SHP77 treated with DMSO at 0.1 percent for 48 hours (cell line): ENCODE results near the gene ARL6IP1.

Experiments
- DNase-seq: peaks from one replicate; lab custom pipeline; 2025; lab: John Stamatoyannopoulos, UW

ARL6IP1 gene

GRCh38 chr16:18801145-18801972 lies at the start of gene ARL6IP1:
Gene ARL6IP1 (minus strand): TSS chr16:18801549. CDS start chr16:18801466, 83 bp downstream.
- peak; percentile 98 for DNase-seq

GRCh38 chr16:18846416-18846815 lies 45.1 kb upstream of the ARL6IP1 start:
- DNase-seq, result no peak

- DNase-seq, result no peak
Measured at GRCh38 chr16:18842565-18842964, 41.2 kb upstream of the ARL6IP1 start.

- no peak for DNase-seq
Measured at GRCh38 chr16:18841833-18842525, 40.6 kb upstream of the ARL6IP1 start.

GRCh38 chr16:18839555-18839954 lies 38.2 kb upstream of the ARL6IP1 start:
- DNase-seq, result no peak

- no peak for DNase-seq
Measured at GRCh38 chr16:18836702-18837101, 35.4 kb upstream of the ARL6IP1 start.

- DNase-seq, result no peak
Measured at GRCh38 chr16:18834864-18835263, 33.5 kb upstream of the ARL6IP1 start.

- DNase-seq, result no peak
Measured at GRCh38 chr16:18833707-18834505, 32.6 kb upstream of the ARL6IP1 start.

- no peak for DNase-seq
Measured at GRCh38 chr16:18832613-18833012, 31.3 kb upstream of the ARL6IP1 start.

GRCh38 chr16:18832006-18832405 lies 30.7 kb upstream of the ARL6IP1 start:
- DNase-seq, result no peak

GRCh38 chr16:18829251-18829650 lies 27.9 kb upstream of the ARL6IP1 start:
- DNase-seq, result no peak

- DNase-seq, result no peak
Measured at GRCh38 chr16:18827890-18828289, 26.5 kb upstream of the ARL6IP1 start.

- DNase-seq, result no peak
Measured at GRCh38 chr16:18816286-18816685, 14.9 kb upstream of the ARL6IP1 start.

GRCh38 chr16:18811925-18812324 lies 10.6 kb upstream of the ARL6IP1 start:
- no peak for DNase-seq

- no peak for DNase-seq
Measured at GRCh38 chr16:18809165-18809564, 7.8 kb upstream of the ARL6IP1 start.

- DNase-seq, result no peak
Measured at GRCh38 chr16:18805257-18805773, 4.0 kb upstream of the ARL6IP1 start.

GRCh38 chr16:18804540-18804939 lies 3.2 kb upstream of the ARL6IP1 start:
- no peak for DNase-seq

- no peak for DNase-seq
Measured at GRCh38 chr16:18803569-18804462, 2.5 kb upstream of the ARL6IP1 start.

- DNase-seq, result no peak
Measured at GRCh38 chr16:18802767-18803343, 1.5 kb upstream of the ARL6IP1 start.

- no peak for DNase-seq
Measured at GRCh38 chr16:18800775-18801144, 589 bp downstream of the ARL6IP1 start.

GRCh38 chr16:18800293-18800692 lies 1.1 kb downstream of the ARL6IP1 start:
- no peak for DNase-seq
